Esophagus squamous epithelium (tissue), 5 donors: ENCODE results near the gene PLCB2. TPM values are rescaled to one million over a fixed set of nuclear protein-coding genes. Genes with fewer than 3 reads are reported as not detected.

Experiments used
- DNase-seq: peaks from one replicate; lab custom pipeline; 2025; lab: John Stamatoyannopoulos, UW
- H3K27ac ChIP-seq, 4 donors: fragments of 200-600 bp; sonication (generic); one replicate each; pipeline ENCODE4 v1.5.1; 2016 to 2019; ENCODE audit warnings: mild to moderate bottlenecking in 1 of 4
- H3K27me3 ChIP-seq, 4 donors: fragments of 200-600 bp; sonication (generic); 1 replicate in 3 of 4; 2 replicates in 1 of 4; pipeline versions ENCODE4 v1.5.1 to v1.6.0; 2017 to 2021; ENCODE audit warnings: antibody characterized with exemption in 1 of 4
- H3K36me3 ChIP-seq, 3 donors: fragments of 200-600 bp; sonication (generic); one replicate each; pipeline ENCODE4 v1.5.1; 2016 to 2019
- H3K4me1 ChIP-seq, 3 donors: fragments of 200-600 bp; sonication (generic); one replicate each; pipeline ENCODE4 v1.5.1; 2017 to 2019
- H3K4me3 ChIP-seq, 4 donors: fragments of 200-600 bp; sonication (generic); 1 replicate in 3 of 4; 2 replicates in 1 of 4; pipeline ENCODE4 v1.5.1; 2016 to 2019; ENCODE audit warnings: mild to moderate bottlenecking in 2 of 4, moderate library complexity in 1 of 4
- H3K9me3 ChIP-seq, 3 donors: fragments of 200-600 bp; sonication (generic); one replicate each; pipeline ENCODE4 v1.5.1; 2016 to 2019
- CTCF ChIP-seq, 6 experiments: fragments of 450-650 bp in 4 of 6; fragments of 200-600 bp in 2 of 6; sonication (generic) in 2 of 6; IDR thresholded peaks; one replicate each; pipeline ENCODE4 v1.5.1; 2016 to 2019; ENCODE audit warnings: antibody characterized with exemption in 6 of 6, mild to moderate bottlenecking in 4 of 6, moderate library complexity in 4 of 6
- POLR2A ChIP-seq, 4 donors: fragments of 450-650 bp; IDR thresholded peaks; one replicate each; pipeline ENCODE4 v1.6.1; 2017; ENCODE audit warnings: antibody characterized with exemption in 4 of 4, mild to moderate bottlenecking in 4 of 4, moderate library complexity in 3 of 4
- WGBS, 2 donors: methylation state at CpG; one replicate each; pipeline ENCODE4 v1.1.5; 2018; 5-methylcytosine and 5-hydroxymethylcytosine counted together
- intact Hi-C: fragments of 100-400 bp; cut with DNase I; formaldehyde crosslinking; loops from one replicate; pipeline ENCODE4 v1.15.0; 2022
- total RNA-seq, 4 donors: library from RNA; depleted of rRNA; stranded (reverse); fragments of >200 nt; gene quantifications; one replicate each; pipeline ENCODE4 v1.1.0, GENCODE V29; 2016
- donor health status: DM: yes; HTN: yes; CAD: no.

PLCB2 gene
- total RNA-seq, 4 donors from 2014 or later = 6.1 to 15.9 (median 10.4) TPM

- TF ChIP-seq POLR2A (IDR thresholded peaks at IDR 0.05) (no peak), CTCF (IDR thresholded peaks at IDR 0.05) (no peak)
- Histone ChIP-seq H3K9me3 (no peaks in the 10 kb centered on the region), H3K27ac (peak overlapping the region in 2 of 4 donors; percentile 84 to 88), H3K27me3 (peaks cover 0 to 38% (median 0%) of the 10 kb centered on the region in 4 donors), H3K4me3 (no peak overlapping the region), H3K36me3 (peaks cover 0 to 40% (median 0%) of the 10 kb centered on the region in 3 donors), H3K4me1 (peaks cover 39 to 98% (median 46%) of the 10 kb centered on the region in 3 donors)
- intact Hi-C loops = no loop called here
- DNase-seq = no peak
- 83 to 87% methylated on average over 12 to 13 of the region's 13 CpGs for WGBS, 2 donors
These were observed 56.8 kb downstream of the PLCB2 start for GRCh38 chr15:40250771-40251483.

- DNase-seq = no peak
- TF ChIP-seq CTCF (IDR thresholded peaks at IDR 0.05) = no peak
- TF ChIP-seq POLR2A (IDR thresholded peaks at IDR 0.05) = no peak
- 65 to 80% methylated on average over 6 to 8 of the region's 8 CpGs for WGBS, 2 donors
- Histone ChIP-seq H3K9me3 (no peaks in the 10 kb centered on the region), H3K27me3 (peaks cover 0 to 34% (median 0%) of the 10 kb centered on the region in 4 donors), H3K4me1 (peaks cover 45 to 100% (median 52%) of the 10 kb centered on the region in 3 donors), H3K27ac (peak overlapping the region; percentile 7 to 84 (median 80)), H3K36me3 (peaks cover 0 to 33% (median 0%) of the 10 kb centered on the region in 3 donors), H3K4me3 (no peak overlapping the region)
- intact Hi-C loops = no loop called here
These were observed 57.5 kb downstream of the PLCB2 start for GRCh38 chr15:40250304-40250656.

- Histone ChIP-seq H3K27ac (peak overlapping the region; percentile 61 to 84 (median 80)), H3K9me3 (no peaks in the 10 kb centered on the region), H3K27me3 (peaks cover 0 to 30% (median 0%) of the 10 kb centered on the region in 4 donors), H3K4me1 (peaks cover 51 to 100% (median 52%) of the 10 kb centered on the region in 3 donors), H3K4me3 (no peak overlapping the region), H3K36me3 (peaks cover 0 to 27% (median 0%) of the 10 kb centered on the region in 3 donors)
- intact Hi-C loops = no loop called here
- WGBS, 2 donors = 17 to 45% methylated on average over 9 to 10 of the region's 11 CpGs
- no peak for DNase-seq
- TF ChIP-seq POLR2A (IDR thresholded peaks at IDR 0.05) (no peak), CTCF (IDR thresholded peaks at IDR 0.05) (no peak)
These were observed 58.0 kb downstream of the PLCB2 start for GRCh38 chr15:40249477-40250303.

- 77 to 79% methylated on average over 3 to 4 of the region's 17 CpGs for WGBS, 2 donors
- Histone ChIP-seq H3K4me1 (peaks cover 49 to 100% (median 50%) of the 10 kb centered on the region in 3 donors), H3K27me3 (peaks cover 0 to 15% (median 0%) of the 10 kb centered on the region in 4 donors), H3K36me3 (peaks cover 0 to 15% (median 0%) of the 10 kb centered on the region in 3 donors), H3K4me3 (no peak overlapping the region), H3K9me3 (no peaks in the 10 kb centered on the region), H3K27ac (peak overlapping the region in 3 of 4 donors; percentile 77 to 84 (median 84))
- intact Hi-C loops = no loop called here
- TF ChIP-seq CTCF (IDR thresholded peaks at IDR 0.05) (no peak), POLR2A (IDR thresholded peaks at IDR 0.05) (no peak)
- no peak for DNase-seq
These were observed 59.5 kb downstream of the PLCB2 start for GRCh38 chr15:40248006-40248783.
